Esophagus muscularis mucosa (tissue), 2 donors: ENCODE results near the gene RHBDL1.

Experiments used
- EP300 ChIP-seq: sonication (generic); formaldehyde crosslinking; IDR thresholded peaks from one replicate; pipeline ENCODE4 v1.6.1; 2017; ENCODE audit warnings: antibody characterized with exemption
- POLR2A ChIP-seq: fragments of 450-650 bp; IDR thresholded peaks from one replicate; pipeline ENCODE4 v1.6.1; 2017; ENCODE audit warnings: antibody characterized with exemption, moderate library complexity, mild to moderate bottlenecking, low read depth

- TF ChIP-seq EP300 (no peak), POLR2A (no peak)
Measured at GRCh38 chr16:704047-704446, 28.6 kb downstream of the RHBDL1 start.
